SK-N-MC (cell line): ENCODE measurements around the gene BTNL9.

Experiments used
- DNase-seq: peaks from one replicate; pipeline ENCODE4 v3.0.0-alpha.2; 2011; ENCODE audit warnings: low read depth, low spot score
- H3K27ac ChIP-seq: fragments of 200-600 bp; sonication (generic); 2 replicates; pipeline ENCODE4 v1.5.1; 2016; ENCODE audit warnings: mixed run types
- H3K36me3 ChIP-seq: fragments of 200-600 bp; sonication (generic); 2 replicates; pipeline ENCODE4 v1.6.1; 2017; ENCODE audit warnings: antibody characterized with exemption, low read length, mixed read lengths; ENCODE audit not compliant: insufficient read depth
- H3K4me3 ChIP-seq: fragments of 200-600 bp; sonication (generic); 2 replicates; pipeline ENCODE4 v1.5.1; 2016
- H3K9ac ChIP-seq: fragments of 200-600 bp; sonication (generic); 2 replicates; pipeline ENCODE4 v1.8.0; 2017; ENCODE audit warnings: mixed run types, mixed read lengths; ENCODE audit not compliant: insufficient read length
- H3K9me3 ChIP-seq: fragments of 200-600 bp; sonication (generic); 2 replicates; pipeline ENCODE4 v1.6.1; 2017; ENCODE audit warnings: low read depth, mild to moderate bottlenecking, antibody characterized with exemption, low read length, moderate library complexity, mixed read lengths
- EZH2 ChIP-seq: fragments of 200-600 bp; sonication (generic); IDR thresholded peaks from one replicate; pipeline ENCODE4 v1.6.1; 2017; ENCODE audit warnings: antibody characterized with exemption
- FOXP2 ChIP-seq: optimal IDR thresholded peaks from 2 replicates; pipeline ENCODE3; 2011; ENCODE audit warnings: mild to moderate bottlenecking, moderate library complexity; ENCODE audit not compliant: insufficient read depth; ENCODE audit errors: extremely low read length, control extremely low read depth
- POLR2AphosphoS5 ChIP-seq: IDR thresholded peaks from 2 replicates; pipeline ENCODE4 v1.6.1; 2012; ENCODE audit warnings: mild to moderate bottlenecking, low read depth, low read length, borderline replicate concordance

The BTNL9 gene

DNA sequence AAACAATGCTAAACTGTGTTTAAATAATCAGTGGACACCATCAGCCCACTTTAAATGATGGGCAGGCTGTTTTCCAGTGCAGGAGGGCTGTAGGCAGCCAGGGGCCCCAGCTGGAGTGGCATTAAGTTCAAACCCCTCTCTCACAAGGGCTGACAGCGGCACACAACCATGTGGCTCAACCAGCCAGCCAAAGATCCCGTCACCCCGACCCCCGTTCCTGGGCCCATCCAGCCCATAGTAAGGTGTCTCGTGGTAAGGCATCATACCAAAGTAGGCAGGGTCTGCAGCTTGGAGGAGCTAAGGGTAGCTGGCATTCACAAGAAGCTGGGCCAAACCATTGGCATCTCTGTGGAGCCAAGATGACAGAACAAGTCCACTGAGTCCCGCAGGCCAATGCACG is 24.9 kb downstream of the BTNL9 start:
- DNase-seq: no peak
- H3K4me3 ChIP-seq: no peak overlapping the region
- TF ChIP-seq EZH2 (no peak), FOXP2 (no peak), POLR2AphosphoS5 (no peak)
- no peak overlapping the region for H3K27ac ChIP-seq
- H3K36me3 ChIP-seq: no peaks in the 10 kb centered on the region
- no peaks in the 10 kb centered on the region for H3K9me3 ChIP-seq
- H3K9ac ChIP-seq: no peak overlapping the region

- H3K27ac ChIP-seq: no peak overlapping the region
- DNase-seq: no peak
- H3K36me3 ChIP-seq: no peaks in the 10 kb centered on the region
- TF ChIP-seq EZH2 (no peak), POLR2AphosphoS5 (no peak), FOXP2 (no peak)
- no peak overlapping the region for H3K4me3 ChIP-seq
- H3K9me3 ChIP-seq: 0 out of 2 replicates have a peak, but pooled peaks cover 2% of the 10 kb centered on the region
- H3K9ac ChIP-seq: no peak overlapping the region
These were observed 29.9 kb downstream of the BTNL9 start for GRCh38 chr5:181069767-181070491.

DNA sequence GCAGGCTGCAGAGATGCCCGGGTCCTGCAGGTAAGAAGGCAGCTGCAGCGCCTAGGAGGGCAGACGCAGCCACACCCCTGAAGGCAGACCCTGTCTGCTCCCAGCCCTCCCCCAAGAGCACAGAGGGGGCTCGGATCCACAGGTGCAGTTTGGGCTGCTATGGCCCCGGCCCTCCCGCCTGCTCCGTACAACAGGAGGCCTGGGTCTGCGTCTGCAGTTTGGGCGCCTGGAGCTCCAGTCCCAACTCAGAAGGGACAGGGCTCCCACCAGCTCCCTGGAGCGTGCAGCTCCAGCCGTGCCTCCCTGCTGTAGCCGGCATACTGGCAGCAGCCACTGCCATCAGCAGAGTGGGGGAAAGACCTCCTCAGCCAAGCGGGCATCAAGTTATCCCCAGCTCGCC is 30.5 kb downstream of the BTNL9 start:
- Histone ChIP-seq H3K4me3 (no peak overlapping the region), H3K36me3 (no peaks in the 10 kb centered on the region), H3K9ac (no peak overlapping the region), H3K9me3 (0 out of 2 replicates have a peak, but pooled peaks cover 2% of the 10 kb centered on the region), H3K27ac (no peak overlapping the region)
- no peak for TF ChIP-seq POLR2AphosphoS5
- TF ChIP-seq FOXP2: no peak
- TF ChIP-seq EZH2: no peak
- DNase-seq: no peak

GRCh38 chr5:181071257-181071656 is 31.2 kb downstream of the BTNL9 start:
- H3K9me3 ChIP-seq: 0 out of 2 replicates have a peak, but pooled peaks cover 2% of the 10 kb centered on the region
- no peak overlapping the region for H3K9ac ChIP-seq
- H3K4me3 ChIP-seq: no peak overlapping the region
- no peak overlapping the region for H3K27ac ChIP-seq
- TF ChIP-seq FOXP2: no peak
- TF ChIP-seq EZH2: no peak
- no peak for TF ChIP-seq POLR2AphosphoS5
- H3K36me3 ChIP-seq: no peaks in the 10 kb centered on the region
- no peak for DNase-seq

DNA sequence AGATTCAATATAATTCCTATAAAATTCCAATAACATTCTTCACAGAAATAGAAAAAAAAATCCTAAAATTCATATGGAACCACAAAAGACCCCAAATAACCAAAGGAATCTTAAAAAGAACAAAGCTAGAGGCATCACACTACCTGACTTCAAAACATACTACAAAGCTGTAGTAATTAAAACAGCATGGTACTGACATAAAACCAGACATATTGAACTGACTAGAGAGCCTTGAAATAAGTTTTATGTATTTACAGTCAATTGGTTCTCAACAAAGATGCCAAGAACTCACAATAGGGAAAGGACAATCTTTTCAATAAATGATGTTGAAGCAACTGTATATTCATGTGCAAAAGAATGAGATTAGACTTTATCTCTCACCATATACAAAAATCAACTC is 36.9 kb downstream of the BTNL9 start:
- TF ChIP-seq POLR2AphosphoS5: no peak
- TF ChIP-seq EZH2: no peak
- TF ChIP-seq FOXP2: no peak
- H3K9ac ChIP-seq: no peak overlapping the region
- no peak overlapping the region for H3K27ac ChIP-seq
- no peaks in the 10 kb centered on the region for H3K36me3 ChIP-seq
- H3K9me3 ChIP-seq: 0 out of 2 replicates have a peak, but pooled peaks cover 2% of the 10 kb centered on the region
- H3K4me3 ChIP-seq: no peak overlapping the region
- DNase-seq: no peak

DNA sequence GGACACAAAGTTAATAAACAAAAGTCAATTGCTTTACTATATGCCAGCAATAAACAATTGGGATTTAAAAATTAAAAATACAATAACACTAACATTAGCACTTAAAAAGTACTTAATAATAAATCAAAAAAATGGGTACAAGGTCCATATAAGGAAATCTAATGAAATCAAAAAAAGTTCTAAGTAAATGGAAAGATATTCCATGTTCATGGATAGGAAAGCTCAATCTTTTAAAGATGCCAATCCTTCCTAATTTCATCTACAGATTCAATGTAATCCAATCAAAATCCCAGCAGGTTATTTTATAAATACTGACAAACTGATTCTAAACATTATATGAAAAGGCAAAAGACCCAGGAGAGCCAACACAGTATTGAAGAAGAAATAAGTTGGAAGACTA is 41.9 kb downstream of the BTNL9 start:
- Histone ChIP-seq H3K9me3 (no peaks in the 10 kb centered on the region), H3K27ac (no peak overlapping the region), H3K36me3 (no peaks in the 10 kb centered on the region), H3K4me3 (no peak overlapping the region), H3K9ac (no peak overlapping the region)
- no peak for TF ChIP-seq EZH2
- TF ChIP-seq FOXP2: no peak
- no peak for TF ChIP-seq POLR2AphosphoS5
- no peak for DNase-seq

DNA sequence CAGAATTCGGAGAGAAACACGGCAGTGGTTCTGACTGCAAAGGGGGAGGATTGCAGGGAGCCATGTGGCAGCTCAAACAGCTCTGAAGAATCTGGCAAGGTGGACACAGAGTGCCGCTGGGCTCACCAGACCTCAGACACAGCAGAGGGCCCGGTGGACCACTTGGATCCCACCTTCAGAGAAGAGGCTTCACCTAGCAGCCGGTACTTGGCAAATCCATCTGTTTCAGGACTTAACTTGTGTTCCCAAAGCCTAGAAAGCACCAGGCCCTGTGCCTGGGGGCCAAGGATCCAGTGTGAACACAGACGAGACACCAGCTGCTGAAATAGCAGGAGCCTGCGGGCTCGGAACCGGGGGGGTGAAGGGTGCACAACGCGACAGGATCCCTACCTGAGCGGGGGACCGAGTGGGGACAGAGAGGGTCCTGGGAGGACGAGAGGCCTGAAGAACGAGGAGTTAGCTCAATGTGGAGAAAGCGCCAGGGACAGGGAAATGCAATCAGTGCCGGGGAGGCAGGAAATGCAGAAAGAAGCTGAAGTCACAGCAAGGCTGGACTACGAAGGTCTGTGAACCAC is 44.6 kb downstream of the BTNL9 start:
- no peaks in the 10 kb centered on the region for H3K9me3 ChIP-seq
- H3K9ac ChIP-seq: no peak overlapping the region
- H3K36me3 ChIP-seq: no peaks in the 10 kb centered on the region
- H3K4me3 ChIP-seq: no peak overlapping the region
- H3K27ac ChIP-seq: no peak overlapping the region
- no peak for DNase-seq
- TF ChIP-seq FOXP2 (no peak), EZH2 (no peak), POLR2AphosphoS5 (no peak)

- no peak overlapping the region for H3K4me3 ChIP-seq
- no peak for DNase-seq
- no peak overlapping the region for H3K27ac ChIP-seq
- no peaks in the 10 kb centered on the region for H3K9me3 ChIP-seq
- no peaks in the 10 kb centered on the region for H3K36me3 ChIP-seq
- no peak overlapping the region for H3K9ac ChIP-seq
- TF ChIP-seq FOXP2 (no peak), POLR2AphosphoS5 (no peak)
These were observed 46.2 kb downstream of the BTNL9 start for GRCh38 chr5:181086026-181086883.

DNA sequence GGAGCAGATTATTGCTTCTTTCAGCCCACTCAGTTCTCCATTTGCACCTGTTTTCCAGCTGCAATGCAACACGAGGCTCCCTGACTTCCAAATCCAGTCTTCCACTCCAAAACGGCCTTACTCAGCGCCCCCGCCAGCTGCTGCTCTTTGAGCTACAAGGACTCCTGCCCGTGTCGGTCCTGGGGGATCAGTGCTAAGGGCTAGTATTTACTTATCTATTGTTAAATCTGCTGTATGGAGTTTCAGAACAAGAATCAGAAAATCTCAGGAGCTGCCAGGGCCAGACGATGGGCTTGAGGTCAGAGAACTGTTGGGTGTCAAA is 46.8 kb downstream of the BTNL9 start:
- Histone ChIP-seq H3K9ac (no peak overlapping the region), H3K9me3 (no peaks in the 10 kb centered on the region), H3K27ac (no peak overlapping the region), H3K4me3 (no peak overlapping the region), H3K36me3 (no peaks in the 10 kb centered on the region)
- DNase-seq: no peak
- TF ChIP-seq POLR2AphosphoS5: no peak
- no peak for TF ChIP-seq EZH2
- no peak for TF ChIP-seq FOXP2
